GM12878 (cell line): ENCODE results near the gene EYA4. TPM values are rescaled to one million over a fixed set of nuclear protein-coding genes. Genes with fewer than 3 reads are reported as not detected.

Experiments used
- ATAC-seq: fragments of 200-7000 bp; cut with Tn5 transposase; 3 replicates; pipeline ENCODE4 v1.9.1; 2020; ENCODE audit warnings: mild to moderate bottlenecking, moderate library complexity
- BruUV-seq: library from RNA; stranded (reverse); fragments of 400-500 nt; replicated peaks from 2 replicates; lab custom pipeline; 2021; lab: Mats Ljungman, UMichigan
- CTCF ChIA-PET: fragments of 300-600 bp; sonication (Branson Sonifier 250); formaldehyde crosslinking; extraction: SDS; loops from one replicate; lab custom pipeline; 2021; ENCODE audit warnings: inconsistent platforms; lab: Yijun Ruan, JAX
- POLR2A ChIA-PET: fragments of 350-600 bp; formaldehyde crosslinking; extraction: SDS; loops from one replicate; lab custom pipeline; 2021; ENCODE audit warnings: inconsistent platforms; lab: Charles Lee
- RAD21 ChIA-PET: fragments of 300-600 bp; sonication (Branson Sonifier 250); formaldehyde crosslinking; loops from one replicate; lab custom pipeline; 2023; ENCODE audit warnings: antibody characterized with exemption; ENCODE audit not compliant: unreplicated experiment; lab: Charles Lee
- SMC1A ChIA-PET: fragments of 300-600 bp; sonication (Branson Sonifier 250); formaldehyde crosslinking; loops from one replicate; lab custom pipeline; 2023; ENCODE audit not compliant: unreplicated experiment, uncharacterized antibody; lab: Charles Lee
- DNase-seq: peaks from one replicate; pipeline ENCODE4 v3.0.0-alpha.2; 2011; ENCODE audit warnings: low read depth, low spot score
- FAIRE-seq: peaks from 3 replicates; lab custom pipeline; 2011; peaks lifted over from hg19 to GRCh38; lab: Jason Lieb, UNC
- H2AFZ ChIP-seq: 2 replicates; pipeline ENCODE4 v1.6.0; 2011; ENCODE audit warnings: low read depth, low read length, control low read depth; ENCODE audit not compliant: control insufficient read depth
- H3K27ac ChIP-seq: 2 replicates; pipeline ENCODE4 v1.5.1; 2011; ENCODE audit warnings: control low read depth; ENCODE audit not compliant: control insufficient read depth, insufficient read depth
- H3K27me3 ChIP-seq, 2 experiments: replicated peaks in 1 of 2; 2 replicates each; pipeline versions ENCODE4 v1.6.0 to v1.6.1; 2011; ENCODE audit warnings: low read length in 1 of 2; ENCODE audit not compliant: control insufficient read depth in 2 of 2, insufficient read depth in 2 of 2
- H3K36me3 ChIP-seq, 2 experiments: 2 replicates each; pipeline ENCODE4 v1.5.1; 2011; ENCODE audit warnings: low read length in 1 of 2; ENCODE audit not compliant: control insufficient read depth in 2 of 2, insufficient read depth in 2 of 2
- H3K4me1 ChIP-seq: 2 replicates; pipeline ENCODE4 v1.6.1; 2011; ENCODE audit warnings: mild to moderate bottlenecking, low read length, moderate library complexity, mixed read lengths; ENCODE audit not compliant: control insufficient read depth, insufficient read depth
- H3K4me2 ChIP-seq: 2 replicates; pipeline ENCODE4 v1.6.0; 2011; ENCODE audit warnings: control low read depth; ENCODE audit not compliant: control insufficient read depth, insufficient read depth
- H3K4me3 ChIP-seq: fragments of 200-600 bp; sonication (generic); 2 replicates; pipeline ENCODE4 v1.5.1; 2016
- H3K79me2 ChIP-seq: 2 replicates; pipeline ENCODE4 v1.6.0; 2011; ENCODE audit warnings: low read length; ENCODE audit not compliant: control insufficient read depth, insufficient read depth
- H3K9ac ChIP-seq: 2 replicates; pipeline ENCODE4 v1.8.0; 2011; ENCODE audit warnings: low read length, control low read depth, mixed read lengths; ENCODE audit not compliant: control insufficient read depth, insufficient read depth
- H3K9me3 ChIP-seq: replicated peaks from 3 replicates; pipeline ENCODE4 v1.5.1; 2011; ENCODE audit warnings: mild to moderate bottlenecking, low read length; ENCODE audit not compliant: control insufficient read depth, insufficient read depth
- H4K20me1 ChIP-seq: 2 replicates; pipeline ENCODE4 v1.6.0; 2011; ENCODE audit not compliant: control insufficient read depth, insufficient read depth
- BRCA1 ChIP-seq: IDR thresholded peaks from 2 replicates; pipeline ENCODE4 v1.6.1; 2011; ENCODE audit warnings: low read depth, low read length, improper control_type of control experiment
- CREM ChIP-seq: IDR thresholded peaks from 2 replicates; pipeline ENCODE4 v1.6.1; 2014; ENCODE audit warnings: antibody characterized with exemption, low read depth
- ETV6 ChIP-seq, 2 experiments: fragments of 450-650 bp in 1 of 2; IDR thresholded peaks in 1 of 2; conservative IDR thresholded peaks in 1 of 2; 2 replicates each; pipeline ENCODE4 v1.6.1; 2014; ENCODE audit warnings: antibody characterized with exemption in 1 of 2, borderline replicate concordance in 1 of 2, low read depth in 1 of 2, mild to moderate bottlenecking in 1 of 2, moderate library complexity in 1 of 2
- FOXK2 ChIP-seq: fragments of 450-650 bp; IDR thresholded peaks from 2 replicates; pipeline ENCODE4 v1.6.1; 2017; ENCODE audit warnings: mild to moderate bottlenecking, moderate library complexity
- GATAD2B ChIP-seq: fragments of 450-650 bp; conservative IDR thresholded peaks from 2 replicates; pipeline ENCODE4 v1.6.1; 2017; ENCODE audit warnings: low read depth, mild to moderate bottlenecking, moderate library complexity
- MXI1 ChIP-seq: fragments of 150-350 bp; IDR thresholded peaks from 2 replicates; pipeline ENCODE4 v1.6.1; 2011; ENCODE audit warnings: low read depth, mild to moderate bottlenecking, inconsistent platforms, low read length, improper control_type of control experiment
- NFXL1 ChIP-seq: fragments of 450-650 bp; IDR thresholded peaks from 2 replicates; pipeline ENCODE4 v1.6.1; 2017; ENCODE audit warnings: antibody characterized with exemption, mild to moderate bottlenecking, borderline replicate concordance
- NFYB ChIP-seq: IDR thresholded peaks from 2 replicates; pipeline ENCODE4 v1.6.1; 2011; ENCODE audit warnings: low read depth, mild to moderate bottlenecking, low read length, improper control_type of control experiment, moderate library complexity; ENCODE audit not compliant: insufficient read depth
- SIX5 ChIP-seq: IDR thresholded peaks from 2 replicates; pipeline ENCODE4 v1.6.1; 2011; ENCODE audit warnings: mild to moderate bottlenecking, low read depth, low read length, moderate library complexity; ENCODE audit not compliant: severe bottlenecking
- SP1 ChIP-seq: IDR thresholded peaks from one replicate; pipeline ENCODE4 v1.6.1; 2011; ENCODE audit warnings: low read depth, low read length
- ZBTB40 ChIP-seq: fragments of 450-650 bp; IDR thresholded peaks from 2 replicates; pipeline ENCODE4 v1.6.1; 2016; ENCODE audit warnings: mild to moderate bottlenecking, moderate library complexity, borderline replicate concordance
- WGBS: methylation state at CpG from one replicate; pipeline ENCODE4 v1.1.6; 2016; ENCODE audit warnings: low lambda C conversion rate; ENCODE audit not compliant: insufficient replicate concordance, insufficient coverage; ENCODE audit errors: missing lambda C conversion rate; 5-methylcytosine and 5-hydroxymethylcytosine counted together
- in situ Hi-C: fragments of 300-500 bp; cut with MboI; formaldehyde crosslinking; loops from 9 replicates; pipeline ENCODE4 v1.14.3; 2018; ENCODE audit warnings: mixed read lengths
- intact Hi-C: fragments of 100-400 bp; cut with micrococcal nuclease; formaldehyde crosslinking; loops from one replicate; pipeline ENCODE4 v1.14.2; 2022; ENCODE audit not compliant: unreplicated experiment
- polyA plus RNA-seq, 11 experiments: library from polyadenylated mRNA; depleted of rRNA in 4 of 11; unstranded in 6 of 11; stranded (reverse) in 5 of 11; fragments of >200 nt; fragmentation: Nextera tagmentation in 4 of 11; fragmentation: Illumina TruSeq in 1 of 11; extraction: Ambion mirVana in 4 of 11; extraction: Trizol in 1 of 11; gene quantifications; 1 replicate in 1 of 11; 2 replicates in 10 of 11; pipeline versions ENCODE4 v1.2.1 to v1.2.3, GENCODE V29; 2011 to 2016; ENCODE audit warnings: inconsistent platforms in 2 of 11, missing spikeins in 2 of 11, low read depth in 1 of 11
- total RNA-seq, 4 experiments: library from RNA; depleted of rRNA in 3 of 4; stranded (reverse); fragments of >200 nt in 3 of 4; fragmentation: Illumina TruSeq in 1 of 4; extraction: Trizol in 1 of 4; gene quantifications; 2 replicates each; pipeline versions ENCODE4 v1.2.1 to v1.2.3, GENCODE V29; 2013 to 2021

EYA4 gene
- total and polyA plus RNA-seq, 10 of the 15 experiments (the other 5 are each of a cell fraction or from before 2014, with no cell fraction given), result 0.02 TPM; not detected in 9

DNA sequence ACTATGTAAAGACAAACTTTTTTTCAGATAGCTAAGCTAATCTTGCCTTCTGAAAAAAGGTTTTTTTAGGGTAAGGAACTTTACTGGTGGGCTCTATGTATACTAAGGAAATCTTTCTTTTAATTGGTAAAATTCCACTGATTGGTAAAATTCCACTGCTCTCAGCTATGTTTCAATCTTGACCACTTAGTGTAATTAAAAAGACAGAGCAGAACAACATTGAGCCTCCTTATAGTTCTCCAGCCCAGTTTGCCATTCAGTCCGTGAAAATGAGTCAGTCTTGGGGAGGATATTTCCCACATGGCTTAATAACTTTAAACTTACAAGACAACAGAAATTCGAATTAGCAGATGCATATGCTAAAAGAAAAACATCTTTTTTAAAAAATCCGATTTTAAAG is 92.7 kb downstream of the EYA4 start:
- in situ Hi-C loops (no loop called here), intact Hi-C loops (no loop called here)
- SMC1A ChIA-PET, result no interaction called here
- Histone ChIP-seq H3K27me3 (no peaks in the 10 kb centered on the region), H3K9me3 (no peaks in the 10 kb centered on the region), H3K4me2 (no peak overlapping the region), H3K36me3 (no peaks in the 10 kb centered on the region), H3K4me3 (no peak overlapping the region), H3K27ac (no peak overlapping the region), H3K4me1 (no peaks in the 10 kb centered on the region), H4K20me1 (no peaks in the 10 kb centered on the region), H3K79me2 (no peaks in the 10 kb centered on the region), H3K9ac (no peak overlapping the region), H2AFZ (no peak overlapping the region)
- CTCF ChIA-PET, result no interaction called here
- POLR2A ChIA-PET, result no interaction called here
- FAIRE-seq (no peak), ATAC-seq (no peak), DNase-seq (no peak)
- WGBS, result 5% methylated on average over 3 of the region's 3 CpGs
- RAD21 ChIA-PET, result no interaction called here
- no TSS peak for BruUV-seq
- no peak for TF ChIP-seq BRCA1
- no peak for TF ChIP-seq NFYB
- no peak for TF ChIP-seq GATAD2B
- TF ChIP-seq SIX5, result no peak
- TF ChIP-seq CREM, result no peak
- TF ChIP-seq ETV6 (conservative IDR thresholded peaks at IDR 0.05 in 1 of 2, IDR thresholded peaks at IDR 0.05 in 1 of 2; ENCODE audit: borderline replicate concordance in 1 of 2, low read depth in 1 of 2), result no peak

DNA sequence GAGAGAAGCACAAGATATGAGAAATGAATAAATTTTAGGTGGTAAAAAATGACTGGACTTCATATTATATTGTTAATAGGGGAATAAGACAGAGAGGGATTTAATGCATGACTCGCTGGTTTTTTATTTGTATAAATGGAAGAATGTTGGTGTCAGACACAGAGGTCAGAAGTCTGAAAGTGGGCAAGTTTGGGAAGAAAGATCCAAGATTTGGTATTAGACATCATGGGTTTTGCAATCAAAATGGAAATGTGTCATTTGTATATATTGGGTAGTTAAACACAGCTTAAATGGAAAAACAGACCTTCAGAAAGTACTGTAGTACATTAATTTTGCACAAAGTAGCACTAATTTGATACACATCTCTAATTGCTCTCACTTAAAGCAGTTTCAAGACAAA is 96.2 kb downstream of the EYA4 start:
- 4% methylated on average over 1 of the region's 1 CpG for WGBS
- H3K79me2 ChIP-seq, result no peaks in the 10 kb centered on the region
- in situ Hi-C loops (no loop called here), intact Hi-C loops (no loop called here)
- no peaks in the 10 kb centered on the region for H4K20me1 ChIP-seq
- no peaks in the 10 kb centered on the region for H3K4me1 ChIP-seq
- TF ChIP-seq NFXL1 (no peak), SP1 (no peak), FOXK2 (no peak), ZBTB40 (no peak), MXI1 (no peak)
- no peaks in the 10 kb centered on the region for H3K27me3 ChIP-seq
- no peak overlapping the region for H3K4me3 ChIP-seq
- ATAC-seq (no peak), DNase-seq (no peak), FAIRE-seq (no peak)
- H3K27ac ChIP-seq, result no peak overlapping the region
- H3K4me2 ChIP-seq, result no peak overlapping the region
- ChIA-PET SMC1A (no interaction called here), POLR2A (no interaction called here), CTCF (interaction anchor here (0.6 kb wide), 1 partner anchor 516 kb away, joined by 4 read pairs; no protein-coding TSS in a partner anchor), RAD21 (no interaction called here)
- H3K9ac ChIP-seq, result no peak overlapping the region
- no peaks in the 10 kb centered on the region for H3K9me3 ChIP-seq
- no peaks in the 10 kb centered on the region for H3K36me3 ChIP-seq
- H2AFZ ChIP-seq, result no peak overlapping the region
- BruUV-seq, result no TSS peak
